Bone marrow (tissue), 2 donors: ENCODE data around the gene NCK2.

ENCODE experiments used
- DNase-seq, 2 donors: peaks; one replicate each; lab custom pipeline; 2025; lab: John Stamatoyannopoulos, UW

Gene NCK2

DNA sequence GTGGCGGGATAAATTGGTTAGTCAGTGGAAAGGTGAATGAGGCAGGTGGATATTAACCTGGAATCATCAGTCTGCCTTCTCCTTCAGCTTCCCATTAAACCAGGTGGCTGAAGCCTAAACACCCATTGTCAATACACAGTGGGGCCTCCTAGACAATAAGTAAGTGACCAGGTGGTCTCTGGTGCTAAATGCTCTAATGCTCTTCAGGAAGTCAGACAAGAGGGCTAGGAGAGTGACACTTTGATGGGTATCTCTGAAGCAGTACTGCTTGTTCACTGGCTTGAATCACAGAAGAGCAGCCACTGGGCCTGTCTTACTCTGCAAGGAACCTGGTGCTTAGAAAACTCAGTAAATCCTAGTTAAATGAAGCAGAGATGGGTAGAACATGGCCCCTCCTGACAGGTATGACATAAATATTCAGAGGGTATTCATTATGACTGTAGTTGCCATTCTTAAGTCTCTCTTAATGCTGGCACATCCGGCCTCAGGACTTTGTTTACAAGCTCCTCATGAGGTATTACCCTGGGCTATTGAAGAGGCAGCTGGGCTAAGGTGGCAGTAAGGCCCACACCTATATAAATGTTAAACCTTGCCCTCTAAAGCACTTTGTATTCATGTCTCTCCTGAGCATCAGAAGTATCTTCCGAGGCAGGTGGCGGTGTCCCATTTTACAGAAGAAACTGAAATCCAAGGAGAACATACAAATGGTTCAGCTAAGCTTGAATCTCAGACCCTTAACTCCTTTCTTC lies 104.9 kb downstream of the NCK2 start:
- DNase-seq: no peak

DNA sequence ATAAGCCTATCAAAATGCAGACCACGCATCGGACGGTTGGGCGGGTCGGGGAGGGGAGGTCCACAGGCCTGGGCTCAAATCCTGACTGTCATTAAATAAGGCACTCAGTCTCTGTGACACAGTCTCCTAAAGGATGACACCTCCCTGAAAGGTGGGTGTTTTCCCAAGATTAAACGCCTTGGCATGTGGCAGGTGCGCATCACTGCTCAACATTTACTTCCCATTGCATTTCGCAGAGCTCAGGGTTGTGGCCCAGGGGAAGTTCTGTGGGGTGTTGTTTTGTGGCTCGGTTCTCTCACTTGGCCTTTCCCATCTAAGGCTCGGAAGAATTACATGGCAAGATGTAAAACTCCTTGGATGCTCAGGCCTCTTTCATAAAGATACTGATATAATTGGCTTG lies 107.4 kb downstream of the NCK2 start:
- DNase-seq: no peak

DNA sequence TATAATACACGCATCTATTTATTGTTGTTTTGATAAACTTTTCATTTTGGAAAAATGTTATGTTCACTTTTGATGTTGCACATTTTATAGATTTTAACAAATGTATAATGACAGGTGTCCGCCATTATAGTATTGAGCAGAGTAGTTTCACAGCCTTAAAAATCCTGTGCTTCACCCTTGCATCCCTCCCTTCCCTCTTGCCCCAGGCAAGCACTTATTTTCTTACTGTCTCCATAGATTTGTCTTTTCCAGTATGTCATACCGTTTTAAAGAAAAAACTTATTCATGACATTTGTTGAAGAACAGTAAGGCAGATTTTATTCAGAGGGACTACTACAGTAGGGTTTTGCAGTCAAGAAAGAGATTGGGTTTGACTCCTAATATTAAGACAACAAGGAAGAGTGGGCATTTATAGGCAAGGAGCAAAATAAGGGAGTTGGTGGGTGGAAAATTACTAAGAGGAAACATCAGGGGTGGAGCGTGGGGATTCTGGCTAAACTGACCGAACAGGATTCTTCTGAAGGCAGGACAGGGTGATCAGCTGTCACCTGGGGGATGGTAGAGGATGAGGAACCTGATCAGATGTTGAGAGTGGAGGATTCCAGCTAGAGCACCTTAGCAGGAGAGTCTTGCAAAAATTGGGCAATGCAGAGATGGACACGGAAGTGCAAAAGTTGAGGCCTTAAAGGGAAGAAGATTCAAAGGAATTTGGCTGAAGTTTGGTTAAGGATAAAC lies 108.8 kb downstream of the NCK2 start:
- no peak for DNase-seq

- no peak for DNase-seq
These were observed 110.3 kb downstream of the NCK2 start for GRCh38 chr2:105854972-105855371.

- DNase-seq: no peak
These were observed 111.9 kb downstream of the NCK2 start for GRCh38 chr2:105856581-105856980.

- DNase-seq: no peak
These were observed 112.5 kb downstream of the NCK2 start for GRCh38 chr2:105857076-105857740.

- DNase-seq: no peak
These were observed 114.4 kb downstream of the NCK2 start for GRCh38 chr2:105858868-105859693.

DNA sequence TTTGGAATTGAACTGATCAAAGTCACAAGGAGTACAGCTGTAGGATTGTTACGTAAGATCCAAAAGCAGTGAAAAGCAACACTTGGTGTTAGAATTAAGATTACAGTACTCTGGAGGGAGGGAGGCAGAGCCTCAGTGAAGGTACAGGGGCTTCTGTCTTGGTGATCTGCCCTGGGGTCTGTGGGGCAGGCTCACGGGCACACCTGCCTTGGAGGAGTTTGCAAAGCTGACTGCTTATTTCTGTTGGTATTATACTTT lies 114.9 kb downstream of the NCK2 start:
- DNase-seq: no peak

GRCh38 chr2:105860567-105860966 lies 115.9 kb downstream of the NCK2 start:
- no peak for DNase-seq

GRCh38 chr2:105861200-105861599 lies 116.5 kb downstream of the NCK2 start:
- DNase-seq: no peak

DNA sequence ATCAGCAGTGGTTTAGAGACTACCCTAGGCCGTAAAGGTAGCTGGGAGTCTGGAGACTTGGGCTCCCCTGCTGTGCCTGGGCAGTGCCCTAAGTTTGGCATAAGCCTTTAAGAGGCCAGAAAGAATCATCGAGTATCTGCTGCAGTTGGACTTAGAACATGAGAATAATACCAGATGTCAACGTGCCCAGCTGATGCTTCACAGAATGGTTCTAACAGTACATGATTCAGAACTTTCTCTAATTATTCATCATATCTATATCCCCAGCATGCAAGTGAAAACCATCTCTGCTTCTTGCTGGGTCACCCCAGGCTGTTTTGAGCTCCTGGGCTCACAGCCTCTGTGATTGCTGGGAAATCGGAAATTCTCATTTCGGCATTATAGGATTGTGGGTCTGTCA lies 118.1 kb downstream of the NCK2 start:
- no peak for DNase-seq

- DNase-seq: no peak
These were observed 119.5 kb downstream of the NCK2 start for GRCh38 chr2:105864262-105864661.

DNA sequence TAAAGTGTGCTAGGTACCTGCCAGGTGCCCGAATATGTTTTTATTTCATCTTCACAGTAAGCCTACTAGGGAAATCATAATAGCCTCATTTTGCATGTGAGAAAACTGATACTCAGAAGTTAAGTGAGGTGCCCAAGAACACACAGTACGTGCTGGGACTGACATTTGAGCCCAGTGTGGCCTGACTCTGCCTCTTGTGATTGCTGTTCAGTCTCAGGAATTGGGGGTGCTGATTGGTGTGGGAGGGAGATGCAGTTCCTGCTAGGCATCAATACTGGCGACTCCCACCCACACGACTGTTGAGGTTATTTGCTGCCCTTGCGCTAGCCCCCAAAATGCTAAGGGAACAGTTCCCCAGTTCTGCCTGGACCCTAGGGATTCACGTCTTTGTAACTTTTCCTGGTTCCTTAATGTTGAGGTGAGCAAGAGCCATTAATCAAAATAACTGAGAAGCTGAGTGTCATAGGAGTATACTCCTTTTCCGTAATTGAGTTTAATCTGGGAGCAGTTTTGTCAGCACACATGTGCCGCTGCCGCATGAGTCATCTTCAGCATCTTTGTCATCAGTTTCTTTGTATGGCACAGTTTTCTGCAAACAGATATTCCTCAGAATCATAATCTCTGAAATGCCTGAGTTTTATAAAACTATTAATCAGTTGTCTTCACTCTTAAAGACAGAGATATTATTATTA lies 120.7 kb downstream of the NCK2 start:
- no peak for DNase-seq

DNA sequence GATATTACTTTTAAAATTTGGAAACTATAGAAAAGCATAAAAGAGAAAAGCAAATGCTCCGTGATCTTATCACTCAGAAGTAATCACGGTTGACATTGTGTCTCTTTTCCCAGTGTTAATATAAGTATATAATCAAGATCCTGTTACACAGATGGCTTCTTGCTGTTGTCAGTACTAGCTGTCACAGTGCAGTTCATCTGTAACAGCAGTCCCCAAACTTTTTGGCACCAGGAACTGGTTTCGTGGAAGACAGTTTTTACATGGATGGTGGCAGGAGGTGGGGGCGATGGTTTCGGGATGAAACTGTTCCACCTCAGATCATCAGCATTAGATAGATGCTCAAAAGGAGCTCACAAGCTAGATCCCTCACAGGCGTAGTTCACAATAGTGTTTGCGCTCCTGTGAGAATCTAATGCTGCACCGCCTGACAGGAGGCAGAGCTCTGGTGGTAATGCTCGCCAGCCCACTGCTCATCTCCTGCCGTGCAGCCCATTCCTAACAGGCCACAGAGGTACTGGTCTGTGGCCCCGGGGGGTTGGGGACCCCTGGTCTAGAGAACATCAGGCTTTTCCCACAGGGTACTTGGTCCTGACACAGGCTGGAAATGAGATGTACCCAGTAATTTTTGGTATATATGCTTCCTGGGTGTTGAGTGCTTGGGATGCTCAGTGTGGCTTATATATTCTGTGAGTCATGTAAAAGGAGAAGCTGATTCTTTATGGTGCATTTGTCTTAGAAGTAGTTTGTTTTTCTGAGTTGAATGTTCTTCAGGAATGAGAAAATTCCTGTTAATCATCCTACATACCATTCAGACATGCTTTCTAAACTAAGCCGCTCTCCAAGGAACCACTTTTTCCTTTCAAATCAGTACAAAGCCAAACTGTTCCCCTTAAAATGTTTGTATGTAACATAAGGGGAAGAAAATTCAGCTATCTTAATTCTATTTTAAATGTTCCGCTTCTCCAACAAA lies 121.8 kb downstream of the NCK2 start:
- no peak for DNase-seq

GRCh38 chr2:105867587-105867986 lies 122.9 kb downstream of the NCK2 start:
- no peak for DNase-seq

DNA sequence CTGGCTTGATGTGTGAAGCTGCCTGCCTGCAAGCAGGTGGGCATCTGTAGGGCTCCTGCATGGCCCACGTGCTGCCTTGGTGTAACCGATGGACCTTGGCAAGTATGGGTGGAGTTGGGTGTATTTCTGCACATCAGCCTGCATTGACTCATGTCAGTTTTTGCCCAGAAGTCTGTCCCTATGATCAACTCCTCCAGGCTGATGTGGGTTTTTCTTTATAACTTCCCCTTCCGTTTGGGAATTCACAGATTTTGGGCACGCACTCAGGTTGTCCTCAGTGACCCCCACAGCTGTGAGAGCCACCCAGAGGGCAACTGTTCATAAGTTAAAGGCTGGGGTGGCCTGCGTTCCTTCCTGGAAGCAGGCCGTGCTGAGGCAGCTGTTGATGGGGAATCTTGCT lies 123.3 kb downstream of the NCK2 start:
- DNase-seq: no peak

DNA sequence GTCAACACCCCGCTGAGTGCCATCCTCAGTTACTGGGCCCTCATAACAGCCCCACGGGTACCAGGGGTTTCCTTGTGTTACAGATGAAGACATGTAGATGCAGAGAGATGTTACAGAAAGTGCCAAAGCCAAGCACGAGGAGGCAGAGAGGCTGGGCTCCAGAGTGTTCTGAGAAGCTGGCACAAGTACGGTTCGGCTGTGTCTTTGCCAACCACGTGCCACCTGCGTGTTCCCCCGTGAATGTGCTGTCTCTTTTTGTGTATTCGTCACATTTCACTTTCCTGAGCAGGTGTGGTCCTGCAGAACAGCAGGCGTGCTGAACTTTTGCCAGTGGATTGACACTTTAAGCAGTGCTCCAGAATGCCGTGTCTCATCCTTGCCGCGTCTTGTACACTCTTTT lies 124.6 kb downstream of the NCK2 start:
- DNase-seq: no peak

DNA sequence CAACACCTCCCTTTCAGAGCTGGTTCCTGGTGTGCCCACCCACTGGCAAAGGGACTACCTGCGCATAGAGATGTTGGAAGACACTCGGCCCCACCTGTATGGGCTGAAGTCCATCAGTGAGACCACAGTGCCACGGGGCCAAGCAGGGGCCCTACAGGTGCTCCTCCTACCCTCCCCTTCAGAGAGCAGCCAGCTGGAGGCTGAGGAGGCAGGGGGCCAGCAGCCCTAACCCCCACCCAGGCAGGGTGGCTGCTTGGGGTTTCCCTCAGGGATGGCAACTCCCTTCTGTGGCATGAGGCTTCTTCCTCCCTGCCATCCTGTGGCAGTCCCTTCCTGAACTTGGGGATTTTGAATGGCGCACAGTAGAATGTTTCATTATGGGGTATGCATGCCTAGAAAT lies 125.3 kb downstream of the NCK2 start:
- DNase-seq: no peak

DNA sequence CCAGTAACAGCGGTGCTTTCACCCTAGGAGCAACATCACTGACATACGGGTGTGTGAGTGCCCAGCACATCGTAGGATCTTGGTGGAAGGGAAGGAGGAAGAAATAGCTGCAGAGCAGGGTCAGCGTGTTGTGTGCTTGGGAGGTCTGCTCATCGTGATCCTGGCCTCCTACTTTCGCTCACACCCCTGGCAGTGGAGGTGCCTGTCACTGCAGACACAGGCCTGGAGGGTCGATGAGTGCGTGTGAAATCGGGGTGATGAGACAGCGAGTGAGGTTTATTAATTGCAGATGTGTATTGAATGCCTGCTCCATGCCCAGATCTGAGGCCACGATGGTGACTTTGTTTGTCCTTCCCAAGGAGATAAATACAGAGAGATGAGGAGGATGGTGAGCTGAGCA lies 126.1 kb downstream of the NCK2 start:
- no peak for DNase-seq

DNA sequence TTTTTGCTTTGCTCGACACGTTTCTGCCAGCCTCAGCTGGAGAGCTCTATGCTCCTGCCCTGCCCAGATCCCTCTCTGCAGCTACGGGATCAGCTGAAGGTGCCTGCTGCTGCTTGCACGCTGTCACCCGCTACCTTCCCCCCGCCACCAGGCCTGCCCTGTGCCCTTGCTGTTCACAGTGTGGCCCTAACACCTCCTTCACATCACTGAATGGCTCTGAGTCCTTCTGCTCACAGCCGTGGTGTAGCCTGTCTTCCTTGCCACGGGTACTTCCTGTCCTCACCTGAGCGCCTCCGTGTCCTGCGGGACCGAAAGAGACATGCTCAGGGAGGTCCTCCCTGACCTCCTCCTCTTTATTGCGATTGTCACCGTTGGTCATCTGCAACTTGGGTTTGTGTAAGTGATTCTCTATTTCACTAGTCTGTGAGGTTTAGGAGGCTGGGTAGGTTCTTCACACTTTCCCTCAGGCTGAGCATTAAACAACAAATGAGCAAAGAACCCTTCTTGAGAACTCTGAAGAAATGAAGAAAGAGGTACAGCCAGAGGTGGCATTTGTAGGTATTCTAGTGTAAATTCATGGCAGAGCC lies 127.5 kb downstream of the NCK2 start:
- DNase-seq: no peak
